Limb (tissue), 2 donors: ENCODE measurements around the gene SOWAHC.
"Not testable (repeated sequence)": the region's sequence is repeated elsewhere in the genome, so short reads cannot be mapped to it uniquely, and the experiment has no call there.

Experiments used
- DNase-seq, 2 donors: peaks; one replicate each; pipeline ENCODE4 v3.0.0-alpha.2; 2016; ENCODE audit errors: extremely low spot score in 2 of 2

The SOWAHC gene

DNA sequence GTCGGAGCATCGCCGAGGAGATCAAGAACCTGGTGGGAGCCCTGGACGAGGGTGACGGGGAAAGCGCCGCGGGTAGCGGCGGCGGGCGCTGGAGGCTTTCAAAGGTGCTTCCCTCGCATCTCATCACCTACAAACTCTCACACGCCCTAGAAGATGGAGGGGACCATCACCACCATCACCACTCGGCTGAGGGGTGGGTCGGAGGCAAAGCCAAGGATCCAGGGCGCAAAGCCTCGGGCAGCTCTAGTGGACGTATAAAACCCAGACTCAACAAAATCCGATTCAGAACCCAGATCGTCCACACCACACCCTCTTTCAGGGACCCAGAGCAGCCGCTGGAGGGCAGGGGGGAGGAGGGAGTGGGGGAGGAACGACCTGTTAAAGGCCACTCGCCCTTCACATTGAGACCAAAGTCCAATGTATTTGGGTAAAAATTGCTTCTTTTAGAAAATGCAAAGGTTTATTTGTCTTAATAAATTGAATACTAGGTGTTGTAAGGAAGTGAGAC, 1.5 kb downstream of the SOWAHC start:
- no peak for DNase-seq

DNA sequence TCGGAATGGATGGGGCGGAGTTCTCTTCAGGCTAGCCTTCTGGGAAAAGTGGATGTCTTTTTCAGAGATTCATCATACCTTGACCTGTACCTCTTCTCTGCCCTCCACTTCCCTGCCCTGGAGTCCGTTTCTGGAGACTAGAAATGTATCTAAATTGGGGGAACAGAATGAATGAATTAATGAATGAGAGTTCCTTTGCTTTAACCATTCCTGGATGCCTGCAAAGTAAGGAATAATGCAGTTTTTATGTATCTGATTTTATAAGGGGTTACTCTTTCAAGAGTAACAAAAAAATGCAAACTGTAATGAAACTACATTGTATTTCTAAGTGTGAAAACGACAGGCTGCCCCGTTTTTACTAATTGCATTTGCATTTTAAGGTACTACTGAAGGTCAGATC, 2.0 kb downstream of the SOWAHC start:
- DNase-seq: no peak

DNA sequence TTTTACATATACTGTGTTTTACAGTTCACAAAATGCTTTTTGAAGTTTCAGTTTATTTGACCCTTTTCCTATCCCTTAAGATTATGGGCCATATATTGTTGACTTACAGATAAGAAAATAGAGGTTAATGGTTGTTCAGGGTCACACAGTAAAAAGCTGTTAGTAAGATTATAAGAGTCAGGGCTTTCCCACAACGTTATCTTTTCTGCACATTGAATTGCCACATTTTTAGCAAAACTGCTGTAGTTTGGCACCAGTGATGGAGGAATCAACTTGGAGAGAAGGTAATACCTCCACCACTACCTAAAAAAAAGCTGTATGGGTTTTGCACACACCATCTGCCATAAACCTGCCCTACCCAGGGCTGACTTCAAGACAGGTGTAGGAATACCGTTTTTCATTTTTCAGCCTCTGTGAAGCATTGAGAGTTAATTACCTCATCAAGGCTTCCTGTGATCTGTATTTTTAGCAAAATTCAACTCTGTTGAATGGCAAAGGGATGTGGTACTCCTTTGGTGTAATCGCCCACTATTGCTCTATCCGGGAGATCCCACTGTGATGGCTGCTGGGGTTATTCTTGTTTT, 5.0 kb downstream of the SOWAHC start:
- DNase-seq: no peak

DNA sequence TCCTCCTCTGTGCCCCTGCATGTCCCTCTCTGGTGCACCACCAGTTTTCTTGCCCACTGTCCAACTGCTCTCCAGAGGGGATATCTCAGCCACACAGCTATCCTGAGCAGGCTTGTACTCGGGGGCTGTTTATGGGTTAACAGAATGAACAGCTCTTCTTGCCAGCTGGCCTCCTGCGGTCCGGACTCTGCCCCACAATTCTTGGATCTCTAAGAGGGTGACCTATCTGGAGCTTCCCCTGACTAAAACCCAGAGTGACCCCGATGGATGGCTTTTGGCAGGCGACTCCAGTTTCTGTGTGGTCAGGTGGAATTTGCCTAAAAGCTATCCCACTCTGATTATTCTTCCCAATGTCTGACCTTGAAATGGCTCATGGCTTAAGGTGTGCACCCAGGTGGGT, 9.1 kb downstream of the SOWAHC start:
- no peak for DNase-seq

DNA sequence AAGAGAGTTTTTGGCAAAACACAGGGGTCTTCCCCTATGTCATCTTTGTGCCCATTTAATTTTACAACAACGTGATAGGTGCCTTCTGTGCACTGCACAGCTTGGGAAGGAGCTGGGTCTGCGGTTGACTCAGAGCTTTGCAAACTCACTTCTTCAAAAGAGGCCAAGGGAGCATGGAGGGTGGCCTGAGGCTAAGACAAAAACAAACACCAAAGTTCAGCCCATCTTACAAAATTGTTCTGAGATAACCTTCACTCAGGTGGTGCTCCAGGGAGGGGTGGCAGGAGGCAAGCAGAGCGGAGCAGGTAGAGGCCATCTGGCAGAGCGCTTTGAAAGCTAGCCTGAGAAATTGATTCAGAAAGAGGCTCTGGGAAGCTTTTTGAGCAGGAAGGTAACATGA, 9.8 kb downstream of the SOWAHC start:
- DNase-seq: no peak

DNA sequence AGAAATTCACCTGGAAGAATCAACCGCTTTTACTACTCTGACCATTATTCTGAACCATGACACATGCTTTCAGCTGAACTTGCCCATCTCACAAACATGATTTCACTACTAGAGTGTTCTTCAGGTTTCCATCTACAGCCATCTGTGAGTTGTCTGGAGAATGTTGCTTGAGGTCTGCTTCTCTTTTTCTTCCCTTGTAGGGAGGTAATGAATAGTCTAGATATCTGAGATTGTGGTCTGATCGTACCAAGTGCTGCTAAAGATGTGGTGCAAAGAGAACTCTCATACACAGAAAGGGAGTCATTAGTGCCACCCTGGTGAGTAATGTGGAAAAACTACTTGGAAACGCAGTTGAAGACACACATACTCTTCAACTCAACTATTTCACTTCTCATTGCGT, 10.2 kb downstream of the SOWAHC start:
- DNase-seq: no peak

DNA sequence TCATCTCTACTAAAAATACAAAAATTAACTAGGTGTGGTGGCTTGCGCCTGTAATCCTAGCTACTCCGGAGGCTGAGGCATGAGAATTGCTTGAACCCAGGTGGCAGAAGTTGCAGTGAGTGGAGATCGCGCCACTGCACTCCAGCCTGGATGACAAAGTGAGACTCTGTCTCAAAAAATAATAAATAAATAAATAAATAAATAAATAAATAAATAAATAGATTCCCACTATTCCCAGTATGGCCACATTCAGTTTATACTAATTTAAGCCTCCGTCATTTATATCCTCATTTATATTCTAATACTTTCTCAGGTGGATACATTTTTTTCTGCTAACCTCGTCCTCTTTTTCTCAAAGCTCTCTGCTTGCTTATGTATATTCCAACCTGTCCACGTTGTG, 14.2 kb downstream of the SOWAHC start:
- not testable (repeated sequence) for DNase-seq

DNA sequence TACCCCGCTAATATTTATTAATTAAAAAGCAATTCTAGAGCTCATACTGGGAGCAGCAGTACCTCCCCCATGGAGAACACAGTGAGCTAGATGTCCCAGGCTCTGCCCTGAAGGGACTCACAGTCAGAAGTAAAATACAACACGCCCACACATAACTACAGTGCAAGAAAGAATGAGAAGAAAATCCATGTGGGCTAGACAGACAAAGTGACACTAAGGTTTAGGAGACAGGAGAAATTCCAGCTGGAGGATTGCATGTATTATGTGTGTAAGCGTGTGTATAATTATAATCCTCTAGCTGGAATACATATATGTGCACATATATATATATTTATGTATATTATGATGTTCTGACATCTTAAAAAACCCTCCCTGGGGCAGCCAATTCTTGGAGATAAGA, 15.7 kb downstream of the SOWAHC start:
- no peak for DNase-seq

DNA sequence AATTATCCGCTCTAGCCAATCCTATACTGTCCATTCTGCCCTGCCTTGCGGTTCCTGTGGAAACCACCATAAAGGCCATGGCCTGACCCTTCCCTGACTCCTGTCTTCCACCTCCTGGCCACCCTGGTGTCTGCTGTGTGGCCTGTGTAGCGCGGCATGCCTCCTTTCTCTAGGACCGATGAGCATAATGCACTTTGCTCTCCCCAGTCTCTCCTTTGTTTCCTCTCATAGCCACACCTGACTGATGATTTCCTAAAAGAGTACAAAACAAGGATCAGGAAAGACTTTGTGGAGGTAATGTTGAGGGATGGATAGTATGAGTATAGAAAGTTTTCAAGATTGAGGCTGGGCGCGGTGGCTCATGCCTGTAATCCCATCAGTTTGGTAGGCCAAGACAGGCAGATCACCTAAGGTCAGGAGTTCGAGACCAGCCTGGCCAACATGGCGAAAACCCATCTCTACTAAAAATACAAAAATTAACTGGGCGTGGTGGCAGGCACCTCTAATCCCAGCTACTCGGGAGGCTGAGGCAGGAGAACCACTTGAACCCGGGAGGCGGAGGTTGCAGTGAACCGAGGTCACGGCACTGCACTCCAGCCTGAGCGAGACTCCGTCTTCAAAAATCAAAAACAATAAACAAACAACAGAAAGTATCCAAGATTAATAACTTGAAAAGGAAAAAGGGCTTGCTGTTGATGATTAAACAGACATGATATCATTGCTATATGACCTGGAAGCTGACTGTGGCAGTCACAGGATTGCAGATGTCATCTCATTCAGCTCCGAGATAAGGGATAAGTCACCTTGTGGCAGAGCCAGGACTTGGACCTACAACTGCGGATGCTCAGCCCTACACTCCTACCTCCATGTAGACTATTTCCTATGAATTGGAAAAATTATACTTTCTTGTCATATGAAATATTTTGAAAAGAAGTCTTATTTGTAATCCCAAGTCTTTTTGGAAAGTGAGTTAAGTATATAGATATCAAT, 16.6 kb downstream of the SOWAHC start:
- no peak for DNase-seq

DNA sequence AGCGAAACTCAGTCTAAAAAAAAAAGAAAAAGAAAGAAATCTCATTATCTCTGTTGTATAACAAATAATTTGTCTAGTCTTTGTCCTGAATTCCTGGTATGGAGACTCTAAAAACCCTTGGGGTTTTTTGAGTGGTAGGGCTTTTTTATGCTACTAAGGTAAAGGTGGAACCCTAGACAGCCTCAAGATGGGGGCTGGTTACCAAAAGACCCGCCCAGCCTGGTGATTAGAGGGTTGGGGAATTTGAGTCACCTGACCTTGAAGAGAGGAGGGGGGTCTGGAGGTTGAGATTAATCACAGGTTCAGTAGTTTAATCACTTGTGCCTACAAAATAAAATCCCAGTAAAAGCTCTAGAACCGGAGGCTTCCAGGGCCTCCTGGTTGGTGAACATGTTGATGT, 17.6 kb downstream of the SOWAHC start:
- no peak for DNase-seq

DNA sequence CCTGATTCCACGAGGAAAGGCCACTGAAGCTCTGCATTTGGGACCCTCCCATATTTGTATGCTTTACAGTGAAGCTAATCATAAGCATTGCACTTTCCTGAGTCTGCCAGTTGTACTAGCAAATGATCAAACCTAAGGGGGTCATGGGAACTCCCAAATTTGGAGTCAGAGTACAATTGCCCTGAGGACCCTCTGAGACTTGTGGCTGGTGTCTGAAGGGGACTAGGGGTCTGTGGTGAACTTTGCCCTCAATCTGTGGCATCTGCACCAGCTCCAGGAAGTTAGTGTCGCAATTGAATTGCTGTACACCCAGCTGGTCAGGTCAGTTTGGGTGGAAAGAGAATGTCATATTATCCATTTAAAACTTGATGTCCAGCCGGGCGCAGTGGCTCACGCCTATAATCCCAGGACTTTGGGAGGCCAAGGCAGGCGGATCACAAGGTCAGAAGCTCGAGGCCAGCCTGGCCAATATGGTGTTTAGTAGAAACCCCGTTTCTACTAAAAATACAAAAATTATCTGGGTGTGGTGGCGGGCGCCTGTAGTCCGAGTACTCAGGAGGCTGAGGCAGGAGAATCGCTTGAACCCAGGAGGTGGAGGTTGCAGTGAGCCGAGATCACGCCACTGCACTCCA, 18.1 kb downstream of the SOWAHC start:
- no peak for DNase-seq

DNA sequence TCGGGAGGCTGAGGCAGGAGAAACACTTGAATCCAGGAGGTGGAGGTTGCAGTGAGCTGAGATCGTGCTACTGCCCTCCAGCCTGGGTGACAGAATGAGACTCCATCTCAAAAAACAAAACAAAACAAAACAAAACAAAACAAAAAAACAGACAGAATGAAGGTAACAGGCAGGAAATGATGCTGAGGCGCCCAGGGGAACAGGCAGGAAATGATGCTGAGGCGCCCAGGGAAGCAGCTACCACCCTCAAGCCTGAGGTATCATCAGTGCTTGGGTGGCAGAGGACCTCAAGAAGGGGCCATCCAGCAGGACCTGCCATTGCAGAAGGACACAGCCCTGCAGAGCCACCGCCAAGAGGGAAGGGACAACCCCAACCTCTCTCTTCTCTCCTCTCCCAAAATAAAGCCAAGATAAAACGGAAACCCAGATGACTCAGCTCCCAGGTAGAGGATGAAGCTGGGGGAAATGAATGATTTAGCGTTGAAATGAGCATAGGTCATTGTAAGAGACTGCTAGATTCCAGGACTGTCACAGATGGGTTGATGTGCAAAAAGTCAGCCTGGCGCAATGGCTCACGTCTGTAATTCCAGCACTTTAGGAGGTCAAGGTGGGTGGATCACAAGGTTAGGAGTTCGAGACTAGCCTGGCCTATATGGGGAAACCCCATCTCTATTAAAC, 19.3 kb downstream of the SOWAHC start:
- DNase-seq: no peak

DNA sequence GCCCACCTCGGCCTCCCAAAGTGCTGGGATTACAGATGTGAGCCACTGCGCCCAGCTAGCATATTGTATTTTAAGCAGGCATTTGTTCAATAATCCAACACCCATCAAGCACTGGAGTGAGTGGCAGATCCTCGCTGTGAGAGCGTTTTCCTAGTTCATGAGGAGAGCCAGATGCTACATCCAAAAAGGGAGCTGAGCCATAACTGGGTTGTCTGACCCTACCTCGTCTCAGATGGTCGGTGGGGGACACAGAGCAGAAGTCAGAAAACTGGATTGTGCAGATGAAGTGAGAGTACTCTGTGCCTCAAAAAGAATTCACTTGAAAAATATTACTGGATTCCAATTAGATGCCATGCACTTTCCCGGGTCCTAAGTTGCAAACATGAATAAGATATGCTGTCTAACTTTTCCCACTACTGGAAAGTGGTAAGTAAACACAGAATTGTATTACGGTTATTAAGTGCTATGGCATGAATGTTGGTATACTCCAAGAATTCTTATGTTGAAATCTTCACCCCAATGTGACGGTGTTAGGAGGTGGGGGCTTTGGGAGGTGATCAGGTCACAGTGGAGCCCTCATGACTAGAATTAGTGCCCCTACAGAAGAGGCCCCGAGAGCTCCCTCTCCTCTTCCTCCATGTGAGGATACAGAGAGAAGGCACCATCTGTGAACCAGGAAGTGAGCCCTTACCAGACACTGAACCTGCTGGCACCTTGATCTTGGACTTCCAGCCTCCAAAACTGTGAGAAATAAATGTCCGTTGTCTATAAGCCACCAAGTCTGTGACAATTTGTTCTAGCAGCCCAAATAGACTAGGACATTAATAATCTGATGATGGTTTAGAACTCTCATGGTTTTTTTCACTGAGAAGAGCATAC, 21.5 kb downstream of the SOWAHC start:
- DNase-seq: no peak

DNA sequence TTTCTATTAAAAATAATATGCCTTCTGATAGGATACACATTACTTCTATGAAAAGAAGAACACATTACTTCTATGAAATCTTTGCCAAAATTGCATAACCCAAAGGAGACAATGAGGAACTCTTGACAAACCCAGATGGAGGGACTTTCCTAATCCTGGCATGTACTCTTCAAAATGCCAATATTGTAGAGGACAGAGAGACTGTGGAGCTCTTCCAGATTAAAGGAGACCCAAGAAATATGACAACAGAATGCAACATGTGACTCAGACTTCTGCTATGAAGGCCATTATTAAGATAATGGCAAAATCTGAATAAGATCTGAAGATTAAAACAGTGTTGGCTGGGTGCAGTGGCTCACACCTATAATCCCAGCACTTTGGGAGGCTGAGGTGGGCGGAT, 22.2 kb downstream of the SOWAHC start:
- no peak for DNase-seq

DNA sequence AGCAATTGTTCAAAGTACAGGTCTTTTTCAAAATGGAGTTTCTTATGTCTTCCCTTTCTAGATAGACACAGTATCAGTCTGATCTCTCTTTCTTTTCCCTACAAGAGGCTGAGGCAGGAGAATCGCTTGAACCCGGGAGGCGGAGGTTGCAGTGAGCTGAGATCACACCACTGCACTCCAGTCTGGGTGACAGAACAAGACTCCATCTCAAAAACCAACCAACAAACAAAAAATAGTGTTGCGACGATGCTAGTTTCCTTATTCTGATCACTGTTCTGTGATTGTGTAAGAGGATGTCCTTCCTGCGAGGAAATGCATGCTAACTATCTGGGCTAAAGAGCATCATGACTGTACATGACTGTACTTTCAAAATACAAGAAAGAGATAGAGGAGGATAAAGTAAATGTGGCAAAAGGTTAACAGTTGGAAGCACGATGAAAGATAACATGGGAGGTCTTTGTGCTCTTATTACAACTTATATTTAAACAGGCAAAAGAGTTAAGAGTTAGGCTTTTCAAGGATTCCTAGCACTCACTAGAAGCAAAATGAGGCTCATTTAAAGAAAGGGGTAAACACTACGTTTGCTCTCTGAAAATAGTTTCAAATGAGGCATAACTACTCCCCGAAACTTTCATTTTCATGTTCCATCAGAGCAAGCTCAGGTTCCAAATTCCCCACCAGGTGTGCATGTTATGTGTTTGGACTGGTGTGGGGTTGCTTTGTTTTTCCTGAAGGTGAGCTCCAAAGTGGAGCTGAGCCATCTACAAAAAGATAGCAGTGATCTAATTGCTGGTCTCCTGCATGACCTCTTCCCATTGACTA, 23.8 kb downstream of the SOWAHC start:
- DNase-seq: no peak

DNA sequence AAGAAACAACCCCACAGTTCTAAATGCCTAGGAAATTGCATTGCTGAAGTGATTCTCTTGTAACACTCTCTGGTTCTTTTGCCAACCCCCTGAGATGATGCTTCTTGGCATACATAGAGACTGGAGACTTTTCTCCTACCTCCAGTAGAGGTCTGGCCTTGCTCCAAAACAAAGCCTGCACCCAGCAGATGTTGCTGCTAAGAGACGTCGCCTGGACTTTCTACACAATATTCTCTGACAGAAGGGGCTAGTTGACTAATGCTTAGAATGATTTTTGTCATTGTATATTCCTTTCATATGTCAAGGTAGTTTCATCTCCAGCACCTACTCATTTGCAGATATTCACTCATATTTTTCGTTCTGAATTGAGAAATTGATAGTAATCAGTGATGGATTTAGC, 24.6 kb downstream of the SOWAHC start:
- no peak for DNase-seq

DNA sequence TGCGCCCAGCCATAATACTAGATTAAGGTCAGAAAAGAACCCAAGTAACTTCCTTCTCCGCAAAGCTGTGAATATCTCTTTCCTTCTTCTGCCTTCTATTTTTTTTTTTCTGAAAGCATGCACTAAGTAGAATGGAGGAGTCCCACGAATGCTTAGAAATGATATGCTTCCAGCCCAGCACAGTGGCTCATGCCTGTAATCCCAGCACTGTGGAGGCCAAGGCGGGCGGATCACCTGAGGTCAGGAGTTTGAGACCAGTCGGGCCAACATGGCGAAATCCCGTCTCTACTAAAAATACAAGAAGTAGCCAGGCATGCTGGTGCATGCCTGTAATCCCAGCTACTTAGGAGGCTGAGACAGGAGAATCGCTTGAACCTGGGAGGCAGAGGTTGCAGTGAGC, 25.8 kb downstream of the SOWAHC start:
- not testable (repeated sequence) for DNase-seq

DNA sequence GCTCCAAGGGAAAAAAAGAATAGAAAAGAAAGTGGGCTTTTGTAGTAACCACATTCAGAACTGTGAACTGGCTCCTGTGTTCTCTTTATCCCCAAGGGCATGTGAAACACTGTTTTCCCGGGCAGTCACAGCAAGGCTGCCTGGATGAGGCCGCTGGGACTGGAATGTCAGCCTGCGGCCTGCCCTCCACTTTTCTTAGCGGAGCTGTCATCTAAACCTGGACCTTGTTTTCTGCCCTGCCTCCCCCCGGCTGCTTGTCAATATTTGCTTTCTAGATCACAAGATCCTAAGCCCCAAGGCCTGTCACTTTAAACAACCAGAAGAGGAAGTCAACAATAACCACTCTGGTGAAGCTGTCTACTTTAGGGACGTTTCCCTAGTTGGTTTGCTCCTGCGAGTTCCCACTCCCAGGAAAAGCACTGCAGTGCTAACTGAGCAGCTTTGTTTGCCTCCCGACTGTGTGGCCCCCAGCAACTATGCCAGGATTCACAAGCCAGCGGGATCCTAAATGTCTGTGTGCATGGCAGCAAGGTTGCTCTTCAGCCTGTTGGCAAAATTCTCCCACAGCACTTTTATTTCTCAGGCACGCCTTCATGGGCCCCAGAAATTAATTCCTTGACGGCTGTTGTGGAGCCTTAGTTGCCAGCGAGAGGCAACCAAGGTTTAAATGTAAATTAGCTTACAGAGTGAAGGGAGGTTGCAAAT, 30.6 kb downstream of the SOWAHC start:
- DNase-seq: peak in 1 of 2 donors; percentile 47
